Fibroblast of mammary gland (primary cell): ENCODE data around the gene LMAN2.
"Not testable (repeated sequence)": the region's sequence is repeated elsewhere in the genome, so short reads cannot be mapped to it uniquely, and the experiment has no call there.

Source experiments
- DNase-seq: peaks from one replicate; pipeline ENCODE4 v3.0.0-alpha.2; 2010; ENCODE audit warnings: low read depth
- H3K4me3 ChIP-seq: 2 replicates; pipeline ENCODE4 v1.5.1; 2011; ENCODE audit warnings: low read depth, mild to moderate bottlenecking, low read length, moderate library complexity; ENCODE audit not compliant: control insufficient read depth
- TF ChIP-seq, protein P1 (sequence below): conservative IDR thresholded peaks from 2 replicates; pipeline ENCODE4 v1.5.1; 2011; ENCODE audit warnings: low read depth, low read length, inconsistent platforms; ENCODE audit not compliant: control insufficient read depth, insufficient read depth

The LMAN2 gene

DNA sequence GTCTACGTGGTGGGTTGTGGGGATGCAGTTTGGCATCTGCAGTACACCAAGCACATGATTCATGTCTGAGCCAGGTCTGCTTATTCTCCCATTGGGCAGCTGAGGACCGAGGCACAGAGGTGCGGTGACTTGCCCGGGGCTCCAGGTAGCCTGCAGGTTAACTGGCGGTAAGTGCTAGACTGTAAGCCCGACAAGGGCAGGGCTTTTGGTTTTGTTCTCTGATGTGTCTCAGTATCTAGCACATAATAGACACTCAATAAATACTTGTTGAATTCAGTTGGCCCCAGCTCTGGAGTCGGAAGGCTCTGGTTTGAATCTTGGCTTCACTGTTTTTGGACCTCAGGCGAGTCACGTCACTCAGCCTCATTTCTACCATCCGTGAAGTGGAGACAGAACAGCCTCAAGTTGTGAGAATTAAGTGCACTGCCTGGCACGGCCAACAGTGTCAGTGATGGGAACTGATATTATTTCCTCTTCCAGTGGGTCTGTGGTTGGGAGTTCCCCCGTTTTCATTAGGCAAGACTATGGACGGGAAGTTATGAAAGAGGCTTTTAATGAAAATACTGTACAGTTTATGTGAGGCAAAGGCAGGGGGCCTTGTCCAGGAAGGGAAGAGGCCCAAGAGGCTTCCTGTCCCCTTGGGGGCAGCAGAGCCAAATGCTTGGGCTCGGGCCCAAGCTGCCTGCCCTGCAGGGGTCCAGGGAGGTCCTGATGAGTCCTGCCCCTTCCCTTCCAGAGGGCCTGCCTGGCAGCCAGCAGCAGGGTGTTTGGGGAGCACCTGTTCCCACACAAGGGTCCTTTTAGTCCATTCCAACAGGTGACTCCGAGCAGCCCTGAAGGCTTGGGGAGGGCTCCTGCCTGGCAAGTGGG lies 44.6 kb downstream of the LMAN2 start:
- TF ChIP-seq, protein P1, sequence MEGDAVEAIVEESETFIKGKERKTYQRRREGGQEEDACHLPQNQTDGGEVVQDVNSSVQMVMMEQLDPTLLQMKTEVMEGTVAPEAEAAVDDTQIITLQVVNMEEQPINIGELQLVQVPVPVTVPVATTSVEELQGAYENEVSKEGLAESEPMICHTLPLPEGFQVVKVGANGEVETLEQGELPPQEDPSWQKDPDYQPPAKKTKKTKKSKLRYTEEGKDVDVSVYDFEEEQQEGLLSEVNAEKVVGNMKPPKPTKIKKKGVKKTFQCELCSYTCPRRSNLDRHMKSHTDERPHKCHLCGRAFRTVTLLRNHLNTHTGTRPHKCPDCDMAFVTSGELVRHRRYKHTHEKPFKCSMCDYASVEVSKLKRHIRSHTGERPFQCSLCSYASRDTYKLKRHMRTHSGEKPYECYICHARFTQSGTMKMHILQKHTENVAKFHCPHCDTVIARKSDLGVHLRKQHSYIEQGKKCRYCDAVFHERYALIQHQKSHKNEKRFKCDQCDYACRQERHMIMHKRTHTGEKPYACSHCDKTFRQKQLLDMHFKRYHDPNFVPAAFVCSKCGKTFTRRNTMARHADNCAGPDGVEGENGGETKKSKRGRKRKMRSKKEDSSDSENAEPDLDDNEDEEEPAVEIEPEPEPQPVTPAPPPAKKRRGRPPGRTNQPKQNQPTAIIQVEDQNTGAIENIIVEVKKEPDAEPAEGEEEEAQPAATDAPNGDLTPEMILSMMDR: no peak
- H3K4me3 ChIP-seq: no peak overlapping the region
- DNase-seq: peak; percentile 40

DNA sequence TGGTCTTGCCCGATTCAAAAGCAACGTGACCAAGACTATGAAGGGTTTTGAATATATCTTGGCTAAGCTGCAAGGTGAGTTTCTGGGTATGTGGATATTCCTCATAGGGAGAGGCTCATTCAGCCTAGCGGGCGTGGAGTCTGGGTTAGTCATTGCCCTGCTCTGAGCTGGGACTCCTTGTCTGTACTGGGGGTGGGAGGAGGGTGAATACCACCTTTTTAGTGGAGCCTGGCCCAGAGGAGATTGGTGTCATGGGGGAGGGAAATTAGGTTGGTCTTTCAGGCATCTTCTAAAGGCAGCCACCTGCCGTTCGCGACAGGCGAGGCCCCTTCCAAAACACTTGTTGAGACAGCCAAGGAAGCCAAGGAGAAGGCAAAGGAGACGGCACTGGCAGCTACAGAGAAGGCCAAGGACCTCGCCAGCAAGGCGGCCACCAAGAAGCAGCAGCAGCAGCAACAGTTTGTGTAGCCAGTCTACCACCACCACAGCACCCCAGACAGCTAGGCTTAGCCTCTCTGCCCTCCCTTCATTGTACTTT lies 45.3 kb downstream of the LMAN2 start:
- not testable (repeated sequence) for DNase-seq, H3K4me3 ChIP-seq

DNA sequence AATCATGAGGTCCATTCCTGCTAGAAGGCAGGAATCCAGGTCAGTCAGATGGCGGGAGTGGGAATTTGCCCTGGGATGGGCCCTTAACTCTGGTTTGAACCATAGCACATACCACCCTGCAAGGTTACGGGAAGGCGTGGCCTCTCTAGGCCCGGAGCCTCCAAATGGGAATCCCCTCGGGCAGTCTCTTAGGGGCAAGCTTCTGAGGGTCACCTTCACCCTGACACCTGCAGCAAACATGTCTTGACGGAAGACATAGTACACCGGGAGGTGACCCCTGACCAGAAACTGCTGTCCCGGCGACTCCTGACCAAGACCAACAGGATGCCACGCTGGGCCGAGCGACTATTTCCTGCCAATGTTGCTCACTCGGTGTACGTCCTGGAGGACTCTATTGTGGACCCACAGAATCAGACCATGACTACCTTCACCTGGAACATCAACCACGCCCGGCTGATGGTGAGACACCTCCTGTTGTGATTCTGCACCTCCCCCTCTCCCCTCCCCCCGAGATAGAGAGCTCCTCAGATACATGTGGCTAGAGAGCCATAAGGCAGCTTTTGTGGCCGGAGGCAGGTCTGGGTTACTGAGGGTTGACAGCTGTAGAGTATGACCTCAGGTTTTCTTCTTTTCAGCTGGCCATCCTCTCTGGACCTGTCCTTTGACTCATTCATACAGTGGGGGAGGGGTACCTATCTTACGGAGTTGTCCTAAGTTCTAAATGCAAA lies 46.9 kb downstream of the LMAN2 start:
- H3K4me3 ChIP-seq: peak overlapping the region; percentile 98
- DNase-seq: peak; percentile 41
- TF ChIP-seq, protein P1: no peak

DNA sequence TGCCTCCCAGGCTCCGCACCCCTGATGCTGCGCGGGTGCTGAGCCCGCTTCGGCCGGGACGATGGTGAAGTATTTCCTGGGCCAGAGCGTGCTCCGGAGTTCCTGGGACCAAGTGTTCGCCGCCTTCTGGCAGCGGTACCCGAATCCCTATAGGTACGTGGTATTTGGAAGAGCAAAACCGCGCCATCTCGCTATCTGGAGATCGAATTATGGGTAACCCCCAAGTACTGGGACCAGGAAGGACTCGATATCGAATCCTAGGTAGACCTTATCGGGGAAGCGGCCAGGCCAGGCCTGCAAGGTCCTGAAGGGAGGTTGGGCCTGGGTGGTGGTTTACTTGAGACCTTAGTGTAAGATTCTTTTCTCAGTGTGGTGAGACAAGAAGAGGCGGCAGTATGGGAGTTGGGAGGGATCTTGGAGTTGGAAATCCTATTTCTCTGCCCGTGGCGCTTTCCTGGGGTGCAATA lies 47.5 kb downstream of the LMAN2 start:
- DNase-seq: no peak
- TF ChIP-seq, protein P1: no peak
- peak overlapping the region; percentile 98 for H3K4me3 ChIP-seq

DNA sequence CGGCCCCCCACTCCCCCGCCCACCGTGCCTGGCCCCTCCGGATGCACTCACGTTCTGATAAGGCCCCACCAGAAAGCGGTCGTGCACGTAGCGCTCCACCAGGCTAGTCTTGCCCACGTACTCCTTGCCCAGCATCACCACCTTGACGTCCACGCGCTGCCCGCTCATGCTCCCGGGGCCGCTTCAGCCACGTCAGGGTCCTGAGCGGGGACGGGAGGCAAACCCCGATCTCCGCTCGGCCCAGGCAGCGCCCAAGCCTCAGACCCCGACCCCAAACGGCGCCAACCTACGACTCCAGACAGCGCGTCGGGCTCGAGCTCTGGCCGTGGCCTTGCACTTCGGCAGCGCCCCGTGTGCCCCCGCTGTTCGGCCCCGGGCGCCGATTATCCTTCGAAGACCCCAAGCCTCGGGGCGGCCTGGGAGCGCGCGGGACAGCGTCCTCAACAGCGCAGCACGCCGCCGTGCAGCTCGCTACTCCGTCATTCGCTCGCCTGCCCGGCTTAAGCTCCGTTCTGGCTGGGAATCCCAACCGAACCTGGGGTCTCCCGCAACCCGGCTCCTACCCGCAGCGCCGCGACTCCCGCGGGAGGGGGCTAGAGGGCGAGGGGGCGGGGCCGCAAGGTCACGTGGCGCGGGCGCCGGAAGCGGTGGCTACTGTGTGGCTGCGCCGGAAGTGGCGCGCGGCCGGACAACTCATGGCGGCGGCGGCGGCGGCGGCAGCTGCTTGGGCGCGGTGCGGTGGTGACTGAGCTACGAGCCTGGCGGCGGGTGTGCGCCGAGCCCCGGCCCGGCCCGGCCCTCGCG lies 48.1 kb downstream of the LMAN2 start, which contains the start of the genes PRELID1 and RAB24:
Gene PRELID1, plus strand, starts transcription at position 679 of the 804 bp plus-strand sequence. CDS start 187 bp downstream, outside the sequence.
Gene RAB24, minus strand, starts transcription at position 599 of the 804 bp plus-strand sequence. Its CDS starts 431 bp downstream, at position 168.
- TF ChIP-seq, protein P1: no peak
- DNase-seq: peak; percentile 69
- H3K4me3 ChIP-seq: peak within 1 kb of the TSS; percentile 98

DNA sequence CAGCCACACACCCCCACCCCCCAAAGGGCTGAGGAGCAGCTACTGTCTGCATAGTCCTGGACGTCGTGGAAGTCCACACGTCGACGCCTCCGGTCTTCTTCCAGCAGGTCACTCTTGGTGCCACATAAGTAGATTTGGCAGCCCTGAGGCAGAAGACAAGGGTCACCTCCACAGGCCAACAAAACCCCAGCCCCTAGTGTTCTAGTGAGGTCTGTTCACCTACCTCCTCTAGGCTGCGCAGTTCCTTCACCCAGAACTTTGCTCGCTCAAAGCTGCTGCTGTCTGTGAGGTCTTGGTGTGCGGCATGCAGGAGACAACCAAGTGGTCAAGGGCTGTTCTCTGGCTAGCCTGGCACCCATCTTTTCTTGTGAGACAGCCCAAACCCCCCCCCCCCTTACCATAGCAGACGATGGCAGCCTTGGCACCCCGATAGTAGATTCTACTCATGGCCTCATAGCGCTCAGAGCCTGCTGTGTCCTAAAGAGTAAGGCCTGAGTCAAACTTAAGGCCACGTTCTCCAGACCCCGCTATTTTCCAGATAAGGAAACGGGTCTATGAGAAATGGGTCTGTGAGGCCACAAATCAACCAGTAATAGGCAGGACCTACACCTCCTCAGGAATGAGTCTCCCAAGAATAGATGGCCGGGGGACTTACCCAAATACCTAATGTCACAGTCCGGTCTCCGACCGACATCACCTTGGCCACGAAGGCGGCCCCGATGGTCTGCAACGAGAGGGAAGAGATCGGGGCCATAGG lies 48.9 kb downstream of the LMAN2 start:
- TF ChIP-seq, protein P1: no peak
- DNase-seq: peak; percentile 36
- peak overlapping the region; percentile 98 for H3K4me3 ChIP-seq
